Activated naive CD4-positive, alpha-beta T cell (primary cell): ENCODE data around the gene TOP2B.

Experiments
- DNase-seq, 4 experiments: peaks; one replicate each; lab custom pipeline; 2025; lab: John Stamatoyannopoulos, UW

The TOP2B gene

GRCh38 chr3:25557694-25558093, 107.0 kb downstream of the TOP2B start:
- DNase-seq, result no peak

GRCh38 chr3:25556447-25556846, 108.3 kb downstream of the TOP2B start:
- no peak for DNase-seq

DNA sequence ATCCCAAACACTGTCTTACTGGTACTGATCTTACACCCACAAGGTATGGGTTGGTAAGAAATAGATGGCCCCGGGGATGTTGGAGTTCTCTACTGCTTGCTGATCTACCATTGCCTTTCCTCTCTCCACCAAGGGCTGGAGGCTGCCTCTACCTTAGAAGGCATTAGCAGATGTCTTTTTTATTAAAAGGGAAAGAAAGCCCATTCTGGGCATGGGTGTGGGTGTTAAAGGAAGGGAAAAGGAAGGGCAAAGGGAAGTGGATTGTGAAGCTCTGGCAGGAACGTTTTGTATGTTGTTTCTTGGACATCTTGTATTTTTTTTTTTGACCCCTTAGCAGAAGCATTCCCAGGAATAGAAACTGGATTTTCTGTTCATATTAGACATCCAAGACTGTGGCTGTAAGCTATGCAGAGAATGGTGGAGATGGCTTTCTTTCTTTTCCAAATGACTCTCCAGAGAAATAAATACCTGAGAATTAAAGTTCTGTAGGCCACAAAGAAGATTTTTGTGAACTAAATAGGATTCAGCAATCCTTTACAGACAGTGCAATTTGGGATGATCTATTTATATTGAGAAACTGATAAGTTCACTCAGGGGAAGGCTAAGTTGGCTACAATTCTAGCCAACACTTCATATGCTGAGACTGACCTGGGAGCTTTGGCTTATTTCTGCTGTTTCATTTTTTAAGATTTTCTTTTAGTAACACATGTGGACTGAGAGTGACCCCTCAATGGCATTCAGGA, 108.8 kb downstream of the TOP2B start:
- DNase-seq, result no peak

- DNase-seq, result no peak
Measured at GRCh38 chr3:25554376-25554775, 110.3 kb downstream of the TOP2B start.

GRCh38 chr3:25552251-25552650, 112.5 kb downstream of the TOP2B start:
- DNase-seq, result no peak

- DNase-seq, result no peak
Measured at GRCh38 chr3:25548836-25549235, 115.9 kb downstream of the TOP2B start.

DNA sequence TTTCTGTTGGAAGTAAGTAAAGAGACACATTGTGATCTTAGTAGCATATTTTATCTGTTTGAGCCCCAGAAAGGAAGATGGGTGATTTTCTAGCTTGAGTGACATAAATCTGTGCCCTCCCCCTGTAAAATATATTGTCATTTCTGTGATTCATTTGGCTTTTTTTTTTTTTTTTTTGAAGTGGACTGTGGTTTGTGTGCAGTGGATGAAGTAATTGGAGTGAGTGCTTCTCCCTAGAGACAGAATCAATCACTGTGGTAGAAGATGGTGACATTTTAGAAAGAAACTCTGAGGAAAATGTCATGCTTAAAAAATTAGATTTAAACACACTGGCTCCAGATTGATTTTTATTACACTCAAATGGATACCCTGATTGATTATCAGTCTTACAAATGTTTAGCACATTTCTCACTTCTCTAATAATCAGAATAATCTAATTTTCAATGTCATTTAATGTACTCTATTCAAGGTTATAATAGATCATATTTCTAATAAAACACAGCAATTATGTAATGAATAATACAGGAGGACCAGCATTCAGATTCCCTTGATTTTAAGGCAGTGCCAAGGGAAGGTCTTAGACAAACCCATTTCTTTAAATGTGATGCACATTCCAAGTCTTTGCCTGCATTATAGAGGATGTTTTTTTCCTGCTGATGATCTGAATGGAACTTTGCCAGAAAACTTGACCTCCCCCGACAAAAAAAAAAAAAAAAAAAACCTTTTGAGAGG, 116.6 kb downstream of the TOP2B start:
- no peak for DNase-seq
